DMS53 treated with DMSO at 0.1 percent for 48 hours (cell line): ENCODE data around the gene LARP4.
"Not testable (repeated sequence)": the region's sequence is repeated elsewhere in the genome, so short reads cannot be mapped to it uniquely, and the experiment has no call there.

Experiments used
- DNase-seq: peaks from one replicate; lab custom pipeline; 2025; ENCODE audit not compliant: unreplicated experiment; lab: John Stamatoyannopoulos, UW

Gene LARP4

DNA sequence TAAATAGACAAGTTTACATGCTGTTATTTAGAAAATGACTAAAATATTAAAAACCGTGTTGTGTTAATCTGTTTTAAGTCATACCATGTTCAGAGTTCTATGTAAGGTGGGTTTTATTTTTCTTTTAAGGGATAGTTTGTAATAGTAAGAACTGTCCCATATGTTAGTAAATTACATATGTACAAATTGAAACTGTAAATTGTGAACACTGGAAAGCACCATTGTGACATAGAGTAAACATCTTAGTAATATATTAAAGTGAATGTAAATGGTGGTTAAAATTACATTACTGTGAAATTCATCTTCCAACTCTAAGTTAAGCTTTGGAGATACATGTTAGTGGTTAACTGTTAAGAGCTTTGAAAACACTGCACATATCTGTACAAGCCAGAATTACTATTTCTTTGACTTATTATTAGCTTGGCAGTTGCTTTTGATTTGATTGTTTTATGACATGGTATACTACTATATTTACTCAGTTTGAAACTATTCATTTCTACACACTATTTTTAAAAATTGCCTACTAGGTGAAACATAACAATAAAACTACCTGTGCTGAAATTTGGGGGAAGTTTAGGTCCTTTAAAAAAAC, 76.7 kb downstream of the LARP4 start:
- DNase-seq: no peak

DNA sequence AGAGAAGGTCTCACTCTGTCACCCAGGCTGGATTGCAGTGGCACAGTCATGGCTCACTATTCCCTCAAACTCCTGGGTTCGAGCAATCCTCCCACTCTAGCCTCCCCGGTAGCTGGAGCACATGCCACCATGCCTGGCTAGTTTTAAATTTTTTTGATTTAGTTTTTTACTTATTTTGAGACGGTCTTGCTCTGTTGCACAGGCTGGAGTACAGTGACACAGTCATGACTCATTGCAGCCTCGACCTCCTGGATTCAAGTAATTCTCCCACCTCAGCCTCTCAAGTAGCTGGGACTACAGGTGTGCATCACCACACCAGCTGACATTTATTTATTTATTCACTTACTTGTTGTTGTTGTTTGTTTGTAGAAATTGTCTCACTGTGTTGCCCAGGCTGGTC, 81.9 kb downstream of the LARP4 start:
- DNase-seq: no peak

DNA sequence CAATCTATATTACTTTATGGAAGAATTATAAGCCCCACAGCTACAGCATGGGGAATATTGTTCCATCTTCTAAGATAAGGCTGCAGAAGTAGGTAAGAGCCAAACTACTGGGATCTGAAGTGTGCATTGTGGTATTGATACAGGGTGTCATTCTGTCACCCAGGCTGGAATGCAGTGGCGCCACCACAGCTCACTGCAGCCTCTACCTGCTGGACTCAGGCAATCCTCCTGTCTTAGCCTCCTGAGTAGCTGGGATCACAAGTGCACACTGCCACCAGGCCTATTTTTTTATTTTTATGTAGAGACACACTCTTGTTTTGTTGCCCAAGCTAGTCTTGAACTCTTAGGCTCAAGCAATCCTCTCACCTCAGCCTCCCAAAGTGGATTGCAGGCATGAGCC, 82.8 kb downstream of the LARP4 start:
- DNase-seq: no peak

DNA sequence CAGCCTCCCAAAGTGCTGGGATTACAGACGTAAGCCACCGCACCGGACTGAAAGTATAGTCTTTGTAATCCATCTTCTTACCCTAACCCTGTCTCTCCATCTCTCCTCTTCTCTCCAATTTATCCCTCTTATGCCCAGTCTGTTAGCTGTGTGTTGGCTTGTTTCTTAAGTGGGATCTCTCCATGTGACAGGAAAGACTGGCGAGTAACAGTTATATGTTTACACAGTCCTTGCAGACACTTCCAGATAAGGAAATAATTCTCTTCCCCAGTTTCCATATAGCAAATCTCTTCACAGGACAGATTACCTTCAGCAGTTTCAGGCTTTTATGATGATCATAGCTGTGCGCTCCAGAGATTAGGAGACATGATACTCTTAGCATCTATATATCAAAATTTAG, 88.1 kb downstream of the LARP4 start:
- DNase-seq: no peak

DNA sequence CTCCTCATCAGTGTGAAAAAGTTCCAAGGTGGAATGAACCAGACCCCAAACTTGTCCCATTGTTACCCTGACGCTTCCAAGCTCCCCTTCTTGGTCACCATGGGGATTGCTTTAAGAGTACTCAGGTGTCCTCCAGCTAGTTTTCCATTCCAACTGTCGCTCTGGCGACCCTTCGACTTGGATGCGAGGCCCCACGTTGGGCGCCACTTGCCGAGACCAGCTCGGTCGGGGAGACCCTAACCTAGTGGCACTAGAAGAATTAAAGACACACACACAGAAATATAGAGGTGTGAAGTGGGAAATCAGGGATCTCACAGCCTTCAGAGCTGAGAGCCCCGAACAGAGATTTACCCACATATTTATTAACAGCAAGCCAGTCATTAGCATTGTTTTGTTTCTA, 97.4 kb downstream of the LARP4 start:
- not testable (repeated sequence) for DNase-seq

DNA sequence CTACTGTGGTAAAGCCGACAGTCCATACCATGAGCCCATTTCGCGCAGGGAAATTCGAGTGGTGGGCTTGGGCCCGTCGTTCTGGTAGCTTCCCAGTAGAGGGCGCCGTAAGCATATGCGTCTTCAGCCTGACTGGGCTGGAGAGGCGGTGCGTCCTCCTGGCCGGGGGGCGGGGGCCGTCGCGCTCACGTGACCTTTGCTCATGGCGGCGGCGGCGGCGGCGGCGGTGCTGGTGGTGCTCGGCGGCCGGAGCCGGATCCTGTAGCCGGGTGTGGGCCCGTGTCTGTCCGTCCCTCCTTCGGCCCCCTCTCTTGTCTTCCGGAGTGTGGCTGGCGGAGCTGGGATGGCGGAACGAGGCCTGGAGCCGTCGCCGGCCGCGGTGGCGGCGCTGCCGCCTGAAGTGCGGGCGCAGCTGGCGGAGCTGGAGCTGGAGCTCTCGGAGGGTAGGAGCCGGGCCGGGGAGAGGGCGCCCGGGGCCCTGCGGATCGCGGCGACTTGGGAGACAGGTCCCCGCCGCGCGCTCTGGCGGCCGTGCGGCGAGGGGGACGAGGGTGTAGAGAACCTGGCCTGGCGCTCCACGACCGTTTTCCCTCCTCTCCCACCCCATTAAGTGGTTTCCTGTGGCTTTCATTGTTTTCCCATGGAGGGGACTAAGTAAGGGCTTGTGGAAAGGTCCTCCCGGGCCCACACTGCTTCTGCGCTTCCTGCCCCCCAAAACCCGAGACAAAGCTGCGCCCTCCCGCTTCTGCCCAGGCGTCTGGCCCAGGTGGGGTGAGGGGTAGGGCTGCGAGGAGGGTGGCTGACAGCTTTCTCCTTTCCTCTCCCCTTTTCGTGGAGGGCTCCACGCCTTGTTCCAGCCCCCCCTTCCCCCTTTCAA, 104.4 kb downstream of the LARP4 start, which contains the start of gene DIP2B:
DIP2B (plus strand) TSS at position 188 of the 877 bp plus-strand sequence; CDS start at position 344, 156 bp downstream.
- peak; percentile 89 for DNase-seq

DNA sequence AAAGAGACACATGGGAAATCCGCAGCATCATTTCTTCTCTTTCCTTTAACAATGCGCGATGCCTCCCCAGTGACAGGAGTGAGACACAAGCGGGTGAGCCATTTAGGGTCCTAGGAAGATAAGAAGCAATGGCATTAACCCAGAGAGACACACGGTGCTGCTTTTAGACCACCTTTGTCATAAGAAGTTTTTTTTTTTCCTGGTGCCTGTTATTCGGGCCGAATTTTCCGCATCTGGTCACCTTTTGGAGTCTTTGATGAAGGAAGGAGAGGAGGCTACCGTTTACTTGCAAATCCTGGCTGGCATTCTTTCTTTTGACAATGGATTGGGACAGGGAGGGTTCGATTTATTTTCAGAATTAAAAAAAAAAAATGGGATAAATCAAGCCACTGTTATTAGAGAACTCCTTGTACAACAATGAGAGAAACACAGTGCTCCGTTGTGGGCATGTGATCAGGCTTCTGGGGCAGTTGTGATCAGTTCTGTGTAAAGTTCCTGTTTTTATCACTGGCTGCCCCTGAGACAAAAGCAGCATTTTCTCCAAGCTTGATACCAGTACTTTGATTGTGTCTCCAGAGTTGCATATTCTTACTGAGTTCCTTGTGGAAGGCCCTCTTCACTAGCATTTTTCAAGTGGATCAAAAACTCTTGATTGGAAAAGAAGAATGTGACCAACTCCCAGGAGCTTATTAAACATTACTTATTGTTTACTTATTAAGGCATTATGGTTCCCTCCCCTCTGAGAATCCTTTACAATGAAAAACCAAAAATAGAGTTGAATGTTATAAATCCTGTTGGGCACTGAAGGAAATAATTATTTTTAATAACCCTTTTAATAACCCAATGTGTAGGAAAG, 105.2 kb downstream of the LARP4 start:
- DNase-seq: no peak

DNA sequence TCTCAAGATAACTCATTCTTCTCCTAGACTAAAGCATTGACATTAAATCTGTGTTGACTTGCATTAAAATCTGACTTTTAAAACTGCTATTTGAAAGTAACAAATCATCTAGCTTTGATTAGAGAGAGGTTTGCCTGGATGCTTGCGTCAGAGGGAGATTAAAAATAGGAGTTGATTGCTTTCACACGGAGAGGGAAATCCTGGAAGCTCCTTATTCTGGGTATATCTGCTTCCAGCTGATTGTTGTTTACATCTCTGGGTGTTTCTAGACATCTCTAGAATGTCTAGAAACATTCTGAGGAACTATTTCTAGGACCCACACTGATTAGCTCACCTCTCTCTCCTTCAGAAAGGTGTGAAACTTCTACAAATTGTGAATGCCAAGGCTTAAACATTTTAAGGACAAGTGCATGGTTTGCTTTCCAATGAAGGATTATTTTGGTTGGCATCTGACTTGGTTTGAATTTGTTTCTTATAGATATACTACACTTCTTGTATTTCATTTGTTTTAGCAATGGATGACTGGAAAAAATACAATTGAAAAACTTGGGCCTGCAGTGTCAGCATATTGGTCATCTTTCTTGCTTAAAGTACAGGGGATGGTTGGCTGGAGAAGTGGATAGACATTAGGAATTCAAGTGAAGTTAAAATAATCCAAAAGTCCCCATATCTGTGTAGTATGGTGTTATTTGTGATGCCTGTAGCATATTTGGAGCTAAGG, 106.2 kb downstream of the LARP4 start:
- no peak for DNase-seq

DNA sequence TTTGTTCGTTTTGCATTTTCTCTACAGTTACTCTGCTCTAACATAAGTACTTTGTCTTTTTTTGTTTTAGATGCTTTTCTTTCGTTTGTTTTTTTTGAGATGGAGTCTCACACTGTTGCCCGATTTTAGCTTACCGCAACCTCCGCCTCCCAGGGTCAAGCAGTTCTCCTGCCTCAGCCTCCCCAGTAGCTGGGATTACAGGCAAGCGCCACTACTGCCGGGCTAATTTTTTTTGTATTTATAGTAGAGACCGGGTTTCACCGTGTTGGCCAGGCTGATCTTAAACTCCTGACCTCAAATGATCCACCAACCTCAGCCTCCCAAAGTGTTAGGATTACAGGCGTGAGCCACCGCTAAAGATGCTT, 106.8 kb downstream of the LARP4 start:
- no peak for DNase-seq

DNA sequence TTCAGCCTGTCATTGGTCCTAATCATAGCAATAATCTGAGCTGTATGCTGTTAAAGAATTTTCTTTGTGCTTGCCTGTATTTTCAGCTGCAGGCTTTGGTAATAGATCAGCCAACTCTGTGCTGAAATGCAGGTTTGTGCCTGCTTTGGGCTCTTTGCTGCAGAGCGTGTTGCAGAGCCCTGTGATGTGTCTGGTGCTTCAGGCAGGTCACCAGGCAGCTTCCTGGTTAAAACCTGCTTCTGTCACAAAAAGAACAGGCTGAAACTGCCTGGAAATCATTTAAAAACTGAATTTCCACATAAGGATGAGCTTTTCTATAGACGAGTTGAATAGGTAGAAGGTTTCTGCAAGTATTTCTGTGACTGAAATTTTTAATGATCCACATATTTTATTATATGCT, 107.2 kb downstream of the LARP4 start:
- DNase-seq: no peak

DNA sequence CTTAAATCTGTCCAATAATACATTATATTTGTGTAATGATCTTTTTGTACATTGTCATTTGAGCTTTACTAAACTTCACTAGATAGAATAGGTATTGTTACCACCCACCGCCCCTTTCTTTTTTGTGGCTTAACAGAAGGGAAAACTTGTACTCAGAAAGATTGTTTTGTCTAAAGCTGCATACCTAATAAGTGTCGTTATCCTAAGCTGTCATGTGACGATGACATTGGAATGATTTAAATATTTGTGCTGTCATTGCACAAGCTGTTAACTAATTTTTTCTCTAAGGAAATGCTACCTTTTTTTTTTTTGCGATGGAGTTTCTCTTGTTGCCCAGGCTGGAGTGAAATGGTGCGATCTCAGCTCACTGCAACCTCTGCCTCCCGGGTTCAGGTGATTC, 107.7 kb downstream of the LARP4 start:
- DNase-seq: no peak

DNA sequence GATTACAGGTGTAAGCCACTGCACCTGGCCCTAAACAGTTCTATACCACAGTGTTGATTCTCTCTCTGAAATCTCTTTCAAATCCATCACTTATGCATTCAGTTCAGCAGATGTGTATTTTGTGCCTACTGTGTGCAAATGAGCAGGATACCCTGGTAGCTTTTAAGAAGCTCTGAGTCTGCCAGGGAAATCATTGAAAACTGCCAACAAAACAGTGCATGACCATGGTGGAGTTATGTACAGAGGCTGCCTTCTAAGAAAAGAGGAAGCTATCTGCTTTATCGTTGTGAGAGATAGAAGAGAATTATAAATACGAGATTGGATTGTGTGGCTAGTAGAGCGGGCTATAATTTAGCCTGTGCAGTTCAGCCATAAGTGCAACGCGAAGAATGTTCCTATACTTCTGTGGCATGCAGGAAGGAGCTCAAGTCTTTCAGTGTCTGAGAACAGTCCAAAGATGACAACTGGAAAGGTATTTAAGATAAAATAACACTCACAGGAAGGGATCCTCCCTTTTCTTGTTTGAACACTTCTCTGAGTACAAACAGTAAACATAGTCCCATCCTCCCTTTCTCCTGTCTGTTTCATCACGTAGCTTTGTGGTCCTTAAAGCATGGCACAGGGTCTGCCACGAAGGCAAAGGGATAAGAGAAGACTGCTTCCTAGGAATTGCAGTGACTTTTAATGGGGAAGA, 108.4 kb downstream of the LARP4 start:
- DNase-seq: no peak

DNA sequence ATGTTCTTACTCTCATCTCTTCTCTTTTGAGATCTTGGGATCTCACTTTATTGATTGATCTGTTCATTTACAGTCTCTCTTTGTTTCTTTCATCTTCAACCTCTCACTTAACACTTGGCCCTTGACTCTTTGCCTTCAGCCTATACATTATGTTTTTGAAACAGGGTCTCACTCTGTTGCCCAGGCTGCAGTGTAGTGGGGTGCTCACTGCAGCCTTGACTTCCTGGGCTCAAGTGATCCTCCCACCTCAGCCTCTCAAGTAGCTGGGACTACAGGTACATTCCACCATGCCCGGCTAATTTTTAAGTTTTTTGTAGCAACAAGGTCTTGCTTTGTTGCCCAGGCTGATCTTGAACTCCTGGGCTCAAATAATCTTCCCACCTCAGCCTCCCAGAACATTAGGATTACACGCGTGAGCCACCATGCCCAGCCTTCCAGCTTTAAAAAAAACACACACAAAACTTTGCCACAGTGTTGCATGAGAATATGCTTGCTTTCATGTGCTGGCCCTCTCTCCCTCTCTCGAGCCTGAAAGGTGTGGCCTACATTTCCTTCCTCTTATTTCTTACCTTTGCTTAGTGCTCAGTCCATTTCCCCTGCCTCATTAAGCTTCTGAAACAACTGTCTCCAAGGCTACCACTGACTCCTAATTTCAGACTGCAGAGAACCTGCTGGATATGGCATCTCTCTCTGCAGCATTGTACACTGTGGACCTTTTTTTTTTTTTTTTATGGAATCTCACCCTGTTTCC, 114.0 kb downstream of the LARP4 start:
- no peak for DNase-seq

DNA sequence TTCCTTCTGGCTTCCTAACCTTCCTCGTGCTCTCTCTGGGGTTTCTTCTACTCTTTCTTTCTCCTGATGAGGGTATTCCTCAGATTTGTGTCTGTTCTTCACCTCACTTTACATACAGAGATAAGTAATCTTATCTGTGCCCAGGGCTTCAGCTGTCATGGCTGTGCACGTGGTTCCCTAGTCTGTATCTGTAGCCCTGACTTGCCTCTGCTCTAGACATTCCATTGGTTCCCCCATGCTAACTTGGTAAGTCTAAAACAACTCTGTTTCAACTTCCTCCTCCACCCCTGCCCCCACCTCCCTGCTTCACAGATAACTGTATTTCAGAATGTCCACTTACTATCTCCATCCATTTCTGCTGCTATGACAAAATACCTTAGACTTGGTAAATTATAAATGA, 114.9 kb downstream of the LARP4 start:
- no peak for DNase-seq

DNA sequence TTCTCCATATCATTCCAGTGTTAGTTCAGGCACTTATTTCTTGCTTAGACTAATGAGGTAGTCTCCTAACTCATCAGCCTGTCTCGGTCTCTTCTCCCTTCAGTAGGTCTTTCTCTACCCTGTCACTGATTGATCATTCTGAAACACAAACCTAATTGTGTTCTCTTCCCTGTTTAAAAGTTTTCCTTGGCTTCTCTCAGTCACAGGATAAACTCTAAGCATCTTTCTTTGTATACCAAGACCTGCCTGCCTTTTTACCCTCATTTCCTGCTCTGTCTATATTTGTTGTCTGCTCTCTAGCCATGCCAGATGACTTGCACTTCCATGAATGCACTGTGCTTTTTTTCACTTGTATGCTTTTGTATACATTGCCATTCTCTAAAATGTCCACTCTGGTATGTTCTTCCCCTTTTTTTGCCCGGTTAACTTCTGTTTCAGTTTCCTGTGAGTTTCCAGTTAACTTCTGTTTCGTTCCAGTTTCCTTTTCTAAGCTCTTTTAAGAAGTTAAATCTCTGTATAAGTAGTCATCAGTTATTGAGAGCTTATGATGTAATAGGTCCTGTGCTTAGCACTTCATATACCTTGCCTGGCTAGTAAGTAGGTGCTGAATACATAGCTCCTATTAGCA, 116.8 kb downstream of the LARP4 start:
- peak; percentile 35 for DNase-seq

DNA sequence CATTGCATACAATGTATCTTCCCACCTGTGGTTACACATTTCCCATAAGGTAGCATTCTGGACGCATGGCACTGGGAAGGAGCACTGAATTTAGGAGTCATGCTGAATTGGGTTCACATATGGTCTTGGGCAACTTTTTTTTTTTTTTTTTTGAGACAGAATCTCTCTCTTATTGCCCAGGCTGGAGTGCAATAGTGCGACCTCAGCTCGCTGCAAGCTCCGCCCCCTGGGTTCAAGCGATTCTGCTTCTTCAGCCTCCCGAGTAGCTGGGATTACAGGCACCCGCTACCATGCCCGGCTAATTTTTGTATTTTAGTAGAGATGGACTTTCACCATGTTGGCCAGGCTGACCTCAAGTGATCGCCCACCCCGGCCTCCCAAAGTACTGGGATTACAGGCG, 117.4 kb downstream of the LARP4 start:
- DNase-seq: no peak

DNA sequence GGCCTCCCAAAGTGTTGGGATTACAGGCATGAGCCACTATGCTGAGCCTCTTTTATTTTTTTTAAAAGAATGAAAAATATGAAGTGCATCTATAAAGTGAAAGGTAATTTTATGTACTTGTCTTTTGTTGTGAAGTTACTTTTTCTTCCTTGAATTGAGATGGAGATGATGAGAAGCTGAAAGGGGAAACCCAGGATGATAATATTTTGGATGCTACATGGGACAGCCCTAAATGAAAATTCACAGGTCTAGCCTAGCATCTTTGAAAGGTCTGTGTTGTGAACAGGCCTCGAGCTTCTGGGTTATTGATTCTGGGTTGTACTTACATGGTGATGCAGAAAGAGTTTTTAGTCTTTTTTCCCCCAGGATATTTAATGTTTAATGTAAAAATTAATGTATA, 118.7 kb downstream of the LARP4 start:
- no peak for DNase-seq

DNA sequence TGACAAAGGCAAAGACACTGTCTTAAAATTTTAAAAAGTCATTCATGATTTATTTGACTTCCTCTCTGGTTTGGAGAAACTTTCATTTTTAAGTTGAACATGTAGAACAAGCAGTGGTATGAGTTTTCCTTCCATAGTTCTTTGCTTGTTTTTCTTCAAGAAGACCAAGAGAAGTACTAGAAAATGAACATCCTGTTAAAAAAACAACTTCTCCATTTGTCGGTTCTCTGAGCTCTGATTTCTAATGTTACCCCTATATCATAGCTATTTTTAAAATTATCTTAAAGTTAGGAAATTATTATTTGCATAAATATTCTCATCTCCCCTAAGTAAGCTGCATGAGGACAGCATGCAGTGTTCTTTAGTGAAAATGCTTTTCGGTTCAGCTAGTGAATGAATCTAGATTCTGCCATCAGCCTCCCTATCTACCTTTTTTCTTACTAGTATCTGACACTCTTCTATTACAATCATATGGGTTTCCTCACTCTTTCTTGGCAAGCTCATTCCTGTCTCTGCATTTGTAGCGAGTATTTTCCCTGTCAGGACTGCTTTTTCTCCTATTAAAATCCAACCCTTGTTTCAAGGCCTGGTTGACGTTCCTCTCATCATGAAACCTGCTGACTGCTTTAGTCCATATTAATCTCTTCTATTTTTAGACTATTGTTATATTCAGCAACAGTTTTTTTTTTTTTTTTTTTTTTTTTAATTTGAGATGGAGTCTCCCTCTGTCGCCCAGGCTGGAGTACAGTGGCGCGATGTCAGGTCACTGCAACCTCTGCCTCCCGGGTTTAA, 119.9 kb downstream of the LARP4 start:
- DNase-seq: no peak

DNA sequence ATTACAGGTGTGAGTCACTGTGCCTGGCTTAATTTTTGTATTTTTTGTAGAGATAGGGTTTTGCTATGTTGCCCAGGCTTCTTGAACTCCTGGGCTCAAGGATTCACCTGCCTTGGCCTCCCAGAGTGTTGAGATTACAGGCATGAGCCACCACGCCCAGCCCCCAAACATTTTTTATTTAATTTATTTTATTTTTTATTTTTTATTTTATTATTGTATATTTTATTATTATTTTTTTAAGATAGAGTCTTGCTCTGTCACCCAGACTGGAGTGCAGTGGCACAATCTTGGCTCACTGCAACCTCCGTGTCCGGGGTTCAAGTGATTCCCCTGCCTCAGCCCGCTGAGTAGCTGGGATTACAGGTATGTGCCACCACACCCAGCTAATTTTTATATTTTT, 121.1 kb downstream of the LARP4 start:
- DNase-seq: not testable (repeated sequence)
